CD4-positive, alpha-beta T cell (primary cell): ENCODE data around the gene PTP4A2. TPM values are rescaled to one million over a fixed set of nuclear protein-coding genes. Genes with fewer than 3 reads are reported as not detected.
"Not testable (repeated sequence)": the region's sequence is repeated elsewhere in the genome, so short reads cannot be mapped to it uniquely, and the experiment has no call there.

Source experiments
- ATAC-seq: fragments of 200-7000 bp; cut with Tn5 transposase; one replicate; pipeline ENCODE4 v1.10.0; 2022; ENCODE audit warnings: mild to moderate bottlenecking; ENCODE audit not compliant: poor library complexity
- CTCF ChIA-PET: fragments of 350-600 bp; sonication (Branson Sonifier 250); formaldehyde crosslinking; loops from one replicate; lab custom pipeline; 2021; ENCODE audit warnings: antibody characterized with exemption, inconsistent platforms; lab: Charles Lee
- POLR2A ChIA-PET: fragments of 350-600 bp; sonication (Branson Sonifier 250); formaldehyde crosslinking; loops from one replicate; lab custom pipeline; 2021; ENCODE audit warnings: antibody characterized with exemption, inconsistent platforms; lab: Charles Lee
- DNase-seq, 14 experiments: peaks; one replicate each; pipeline ENCODE4 v3.0.0-alpha.2; 2013 to 2020; ENCODE audit warnings: mixed read lengths in 2 of 14
- H3K27ac ChIP-seq, 2 donors: one replicate each; pipeline versions ENCODE4 v1.5.1 to v1.7.0; 2013; ENCODE audit warnings: low read length in 2 of 2, low read depth in 1 of 2, mild to moderate bottlenecking in 1 of 2
- H3K27me3 ChIP-seq, 2 experiments: 1 replicate in 1 of 2; 2 replicates in 1 of 2; pipeline versions ENCODE4 v1.6.1 to v1.7.0; 2013; ENCODE audit warnings: low read length in 2 of 2, control low read depth in 1 of 2, mild to moderate bottlenecking in 1 of 2, moderate library complexity in 1 of 2; ENCODE audit not compliant: insufficient read depth in 2 of 2, control insufficient read depth in 1 of 2
- H3K36me3 ChIP-seq: one replicate; pipeline ENCODE4 v1.6.1; 2013; ENCODE audit warnings: low read length, control low read depth; ENCODE audit not compliant: insufficient read depth
- H3K4me1 ChIP-seq: one replicate; pipeline ENCODE4 v1.6.1; 2013; ENCODE audit warnings: low read length, control low read depth; ENCODE audit not compliant: insufficient read depth
- H3K4me3 ChIP-seq: one replicate; pipeline ENCODE4 v1.5.1; 2013; ENCODE audit warnings: mild to moderate bottlenecking, low read length, moderate library complexity
- H3K9me3 ChIP-seq, 2 experiments: 1 replicate in 1 of 2; 2 replicates in 1 of 2; pipeline versions ENCODE4 v1.6.1 to v1.7.0; 2013; ENCODE audit warnings: low read length in 2 of 2, mild to moderate bottlenecking in 2 of 2, control low read depth in 1 of 2, moderate library complexity in 1 of 2; ENCODE audit not compliant: control insufficient read depth in 1 of 2, insufficient read depth in 1 of 2
- H3K27ac Mint-ChIP-seq: one replicate; pipeline ENCODE4 v1.8.0; 2020; ENCODE audit warnings: mixed read lengths
- H3K27me3 Mint-ChIP-seq: one replicate; pipeline ENCODE4 v1.8.0; 2021; ENCODE audit warnings: mixed read lengths
- H3K36me3 Mint-ChIP-seq: one replicate; pipeline ENCODE4 v1.8.0; 2021; ENCODE audit warnings: low read depth, mixed read lengths
- H3K4me1 Mint-ChIP-seq: one replicate; pipeline ENCODE4 v1.8.0; 2021; ENCODE audit warnings: low read depth, mixed read lengths
- H3K4me3 Mint-ChIP-seq: one replicate; pipeline ENCODE4 v1.8.0; 2020; ENCODE audit warnings: mild to moderate bottlenecking, mixed read lengths
- H3K9me3 Mint-ChIP-seq: one replicate; pipeline ENCODE4 v1.8.0; 2020; ENCODE audit warnings: mixed read lengths
- intact Hi-C, 2 experiments: fragments of 100-400 bp; cut with DNase I in 1 of 2; cut with micrococcal nuclease in 1 of 2; formaldehyde crosslinking; loops; one replicate each; pipeline versions ENCODE4 v1.15.1 to v1.9.0; 2023 to 2025; cut with DNase I, micrococcal nuclease
- total RNA-seq, 174 experiments: library from RNA in 2 of 174; stranded (reverse) in 2 of 174; gene quantifications; one replicate each; pipeline ENCODE4 v1.2.3 and lab custom pipeline; 2021 to 2026
- TF ChIP-seq, protein P1 (sequence below): fragments of 200-600 bp; IDR thresholded peaks from one replicate; pipeline ENCODE4 v1.8.0; 2022; ENCODE audit warnings: antibody characterized with exemption, mild to moderate bottlenecking

The PTP4A2 gene
- total RNA-seq, 2 experiments from 2014 or later: 282 to 287 TPM

DNA sequence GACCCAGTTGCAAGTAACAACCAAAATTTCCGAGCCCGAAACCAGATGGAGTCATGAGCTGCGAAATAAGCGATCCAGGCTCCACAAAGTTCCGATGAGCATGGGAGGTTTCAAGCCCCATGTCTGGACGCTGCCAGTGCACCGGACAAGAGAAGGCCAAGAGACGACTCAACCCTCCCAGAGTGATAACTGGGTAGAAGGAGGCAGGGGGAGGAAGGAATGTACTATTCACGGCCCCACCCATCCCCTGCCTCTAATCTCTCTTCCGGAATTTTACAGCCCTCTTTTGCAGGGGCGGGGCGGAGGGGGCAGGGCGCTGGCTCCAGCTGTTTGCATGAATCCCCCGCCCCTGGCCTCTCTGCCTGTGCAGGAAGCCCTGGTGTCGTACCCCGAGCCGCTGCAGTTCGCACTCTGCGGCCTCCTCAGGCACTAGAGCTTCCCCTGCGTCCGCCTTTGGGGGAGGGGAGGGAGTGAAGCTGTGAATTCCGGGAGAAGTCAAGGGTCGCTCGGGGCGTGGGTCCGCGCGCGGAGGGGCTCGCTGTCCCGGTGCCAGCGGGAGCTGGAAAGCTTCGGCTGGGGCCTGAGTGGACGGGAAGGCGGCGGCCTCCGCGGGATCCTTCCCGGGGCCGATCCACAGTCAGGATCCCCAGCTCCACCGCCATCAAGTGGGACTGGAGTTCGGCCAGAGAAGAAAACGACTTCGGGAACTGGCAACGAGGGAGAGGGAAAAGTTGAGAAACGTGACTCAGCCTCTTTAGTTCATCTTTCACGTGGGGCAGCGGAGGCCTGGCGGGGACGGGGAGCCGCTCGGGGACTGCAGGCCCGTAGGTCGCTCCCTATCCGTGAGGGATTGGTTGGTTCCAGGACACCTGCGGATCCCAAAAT, 6.3 kb upstream of the PTP4A2 start:
- Histone ChIP-seq H3K9me3 (no peaks in the 10 kb centered on the region), H3K36me3 (no peaks in the 10 kb centered on the region), H3K4me1 (peaks cover 67% of the 10 kb centered on the region), H3K27ac (peak overlapping the region; percentile 53 to 83), H3K4me3 (peak overlapping the region; percentile 58), H3K27me3 (no peaks in the 10 kb centered on the region)
- intact Hi-C loops: loop anchor here (2.0 to 5.0 kb wide), 2 partner anchors 14 to 68 kb away; partner anchors contain the start of gene KHDRBS1 (in 1 of the 2)
- TF ChIP-seq, protein P1, sequence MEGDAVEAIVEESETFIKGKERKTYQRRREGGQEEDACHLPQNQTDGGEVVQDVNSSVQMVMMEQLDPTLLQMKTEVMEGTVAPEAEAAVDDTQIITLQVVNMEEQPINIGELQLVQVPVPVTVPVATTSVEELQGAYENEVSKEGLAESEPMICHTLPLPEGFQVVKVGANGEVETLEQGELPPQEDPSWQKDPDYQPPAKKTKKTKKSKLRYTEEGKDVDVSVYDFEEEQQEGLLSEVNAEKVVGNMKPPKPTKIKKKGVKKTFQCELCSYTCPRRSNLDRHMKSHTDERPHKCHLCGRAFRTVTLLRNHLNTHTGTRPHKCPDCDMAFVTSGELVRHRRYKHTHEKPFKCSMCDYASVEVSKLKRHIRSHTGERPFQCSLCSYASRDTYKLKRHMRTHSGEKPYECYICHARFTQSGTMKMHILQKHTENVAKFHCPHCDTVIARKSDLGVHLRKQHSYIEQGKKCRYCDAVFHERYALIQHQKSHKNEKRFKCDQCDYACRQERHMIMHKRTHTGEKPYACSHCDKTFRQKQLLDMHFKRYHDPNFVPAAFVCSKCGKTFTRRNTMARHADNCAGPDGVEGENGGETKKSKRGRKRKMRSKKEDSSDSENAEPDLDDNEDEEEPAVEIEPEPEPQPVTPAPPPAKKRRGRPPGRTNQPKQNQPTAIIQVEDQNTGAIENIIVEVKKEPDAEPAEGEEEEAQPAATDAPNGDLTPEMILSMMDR: no peak
- DNase-seq: peak; percentile 60 to 96 (median 85)
- Mint-ChIP-seq H3K36me3 (peaks cover 6% of the 10 kb centered on the region), H3K9me3 (no peaks in the 10 kb centered on the region), H3K27ac (peak overlapping the region; percentile 95), H3K4me3 (peak overlapping the region; percentile 89), H3K4me1 (peaks cover 54% of the 10 kb centered on the region), H3K27me3 (no peaks in the 10 kb centered on the region)
- ATAC-seq: peak; percentile 64
- POLR2A ChIA-PET: interaction anchor here (0.8 to 14.9 kb wide), 23 partner anchors 10 to 299 kb away, joined by 3 to 413 read pairs (median 5); partner anchors contain the start of genes KHDRBS1, KPNA6, PEF1 and SPOCD1
- CTCF ChIA-PET: interaction anchor here (0.7 to 3.9 kb wide), 7 partner anchors 10 to 155 kb away, joined by 3 to 12 read pairs (median 3); partner anchors contain the start of gene SPOCD1

DNA sequence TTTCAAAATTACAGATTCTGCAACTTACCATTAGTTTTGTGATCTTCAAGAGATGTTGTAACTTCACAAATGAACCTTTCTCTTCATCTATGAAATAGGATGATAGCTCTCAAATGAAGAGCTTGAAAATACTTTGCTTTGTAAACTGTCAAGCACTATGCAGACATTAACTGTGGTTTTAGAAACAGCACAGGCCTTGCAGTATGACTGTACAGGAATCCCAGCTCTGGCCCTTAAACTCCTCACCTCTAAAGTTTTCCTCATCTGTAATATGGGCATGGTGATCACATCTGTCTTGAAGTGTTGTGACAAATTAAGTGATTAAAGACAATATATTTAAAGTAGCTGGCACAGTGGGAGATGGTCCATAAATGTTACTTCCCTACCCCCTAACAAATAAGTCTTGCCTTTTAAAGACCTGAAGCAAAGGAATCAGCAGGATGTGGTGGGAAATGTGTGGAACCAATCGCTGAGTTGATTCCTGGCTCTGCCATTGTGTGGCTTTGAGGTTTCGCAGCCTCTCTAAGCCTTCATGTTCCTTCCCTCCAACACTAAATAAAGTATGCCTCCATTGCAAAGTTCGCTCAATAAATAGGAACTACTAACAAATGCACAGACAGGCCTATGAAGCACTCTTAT, 5.5 kb upstream of the PTP4A2 start:
- H3K36me3 ChIP-seq: no peaks in the 10 kb centered on the region
- peak overlapping the region; percentile 95 for H3K27ac Mint-ChIP-seq
- H3K4me3 ChIP-seq: peak overlapping the region; percentile 58
- H3K27me3 Mint-ChIP-seq: no peaks in the 10 kb centered on the region
- peaks cover 6% of the 10 kb centered on the region for H3K36me3 Mint-ChIP-seq
- TF ChIP-seq, protein P1: no peak
- H3K9me3 ChIP-seq: no peaks in the 10 kb centered on the region
- DNase-seq: peak in 5 of 14 experiments; percentile 49 to 89 (median 73)
- POLR2A ChIA-PET: interaction anchor here (0.8 to 14.9 kb wide), 20 partner anchors 10 to 299 kb away, joined by 3 to 413 read pairs (median 5); partner anchors contain the start of genes KHDRBS1, KPNA6, PEF1 and SPOCD1
- peaks cover 75% of the 10 kb centered on the region for H3K4me1 ChIP-seq
- CTCF ChIA-PET: interaction anchor here (1.1 to 3.9 kb wide), 5 partner anchors 9 to 155 kb away, joined by 3 to 12 read pairs (median 8); no protein-coding TSS in a partner anchor
- H3K27me3 ChIP-seq: no peaks in the 10 kb centered on the region
- no peaks in the 10 kb centered on the region for H3K9me3 Mint-ChIP-seq
- peak overlapping the region; percentile 50 to 83 for H3K27ac ChIP-seq
- intact Hi-C loops: loop anchor here (2.0 to 5.0 kb wide), 2 partner anchors 15 to 69 kb away; partner anchors contain the start of gene KHDRBS1 (in 1 of the 2)
- peaks cover 56% of the 10 kb centered on the region for H3K4me1 Mint-ChIP-seq
- H3K4me3 Mint-ChIP-seq: peak overlapping the region; percentile 89
- peak; percentile 37 for ATAC-seq

DNA sequence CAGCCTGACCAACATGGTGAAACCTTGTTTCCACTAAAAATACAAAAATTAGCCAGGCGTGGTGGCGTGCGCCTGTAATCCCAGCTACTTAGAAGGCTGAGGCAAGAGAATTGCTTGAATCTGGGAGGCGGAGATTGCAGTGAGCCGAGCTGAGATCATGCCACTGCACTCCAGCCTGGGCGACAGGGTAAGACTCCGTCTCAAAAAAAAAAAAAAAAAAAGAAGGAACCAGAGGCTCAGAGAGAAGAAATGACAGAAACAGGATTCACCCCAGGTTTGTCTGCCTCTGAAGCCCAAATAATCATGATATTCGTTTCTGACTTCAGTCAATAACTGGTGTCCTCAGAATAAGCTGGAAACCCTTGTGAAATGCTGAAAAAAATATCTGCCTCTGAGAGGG, 3.9 kb upstream of the PTP4A2 start:
- peaks cover 78% of the 10 kb centered on the region for H3K4me1 ChIP-seq
- not testable (repeated sequence) for DNase-seq, H3K9me3 ChIP-seq, H3K36me3 ChIP-seq, H3K4me3 ChIP-seq, H3K9me3 Mint-ChIP-seq, H3K27me3 ChIP-seq, ATAC-seq, H3K27me3 Mint-ChIP-seq
- peak overlapping the region; percentile 45 to 68 for H3K27ac ChIP-seq
- ChIA-PET CTCF (interaction anchor here (0.7 to 5.3 kb wide), 4 partner anchors 13 to 313 kb away, joined by 4 to 52 read pairs (median 9); no protein-coding TSS in a partner anchor), POLR2A (interaction anchor here (8.4 to 14.9 kb wide), 2 partner anchors 16 to 17 kb away, joined by 103 to 413 read pairs; no protein-coding TSS in a partner anchor)
- H3K4me3 Mint-ChIP-seq: peak overlapping the region; percentile 49
- intact Hi-C loops: loop anchor here in 1 of 2 experiments (5.0 kb wide), 1 partner anchor 70 kb away; the partner anchor contains the start of gene KHDRBS1
- H3K4me1 Mint-ChIP-seq: peaks cover 61% of the 10 kb centered on the region
- H3K27ac Mint-ChIP-seq: peak overlapping the region; percentile 95
- peaks cover 11% of the 10 kb centered on the region for H3K36me3 Mint-ChIP-seq
